NCI-H2081 (cell line): ENCODE data around the gene CLPTM1L.
A peak's percentile ranks its signal among the peaks of the same experiment; 100 is the strongest.
"Not testable (repeated sequence)": the region's sequence is repeated elsewhere in the genome, so short reads cannot be mapped to it uniquely, and the experiment has no call there.

Source experiments
- DNase-seq, 2 experiments: peaks; one replicate each; lab custom pipeline; 2025; lab: John Stamatoyannopoulos, UW

The CLPTM1L gene

DNA sequence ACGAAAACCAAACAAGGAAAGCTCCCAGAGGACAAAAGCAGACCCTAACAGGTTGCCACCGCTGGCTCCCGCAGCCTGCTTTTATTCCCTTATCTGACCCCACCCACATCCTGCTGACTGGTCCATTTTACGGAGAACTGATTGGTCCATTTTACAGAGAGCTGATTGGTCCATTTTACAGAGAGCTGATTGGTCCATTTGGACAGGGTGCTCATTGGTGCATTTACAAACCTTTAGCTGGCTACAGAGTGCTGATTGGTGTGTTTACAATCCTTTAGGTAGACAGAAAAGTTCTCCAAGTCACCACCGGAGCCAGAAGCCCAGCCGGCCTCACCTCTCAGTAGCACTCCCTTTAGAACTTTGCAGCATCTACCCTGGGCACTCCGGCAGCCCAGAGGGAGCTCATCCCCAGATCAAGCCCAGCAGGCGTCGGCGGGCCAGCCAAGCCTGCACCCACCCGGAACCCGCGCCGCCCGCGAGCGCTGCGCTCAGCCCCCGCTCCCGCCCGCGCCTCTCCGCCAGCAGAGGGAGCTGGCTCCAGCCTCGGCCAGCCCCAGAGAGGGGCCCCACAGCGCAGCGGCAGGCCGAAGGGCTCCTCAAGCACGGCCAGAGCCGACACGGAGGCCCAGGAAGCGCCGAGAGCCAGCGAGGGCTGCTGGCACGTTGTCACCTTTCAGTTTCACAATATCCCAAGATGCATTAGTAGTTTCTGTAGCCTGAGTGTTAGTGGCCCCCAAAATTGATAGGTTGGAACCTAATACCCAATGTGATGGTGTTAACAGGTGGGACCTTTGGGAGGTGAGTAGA is 35.3 kb upstream of the CLPTM1L start:
- peak; percentile 20 for DNase-seq

- no peak for DNase-seq
These were observed 34.2 kb upstream of the CLPTM1L start for GRCh38 chr5:1378866-1379659.

GRCh38 chr5:1378096-1378495 is 33.2 kb upstream of the CLPTM1L start:
- DNase-seq = no peak

- DNase-seq = no peak
These were observed 32.1 kb upstream of the CLPTM1L start for GRCh38 chr5:1376981-1377380.

DNA sequence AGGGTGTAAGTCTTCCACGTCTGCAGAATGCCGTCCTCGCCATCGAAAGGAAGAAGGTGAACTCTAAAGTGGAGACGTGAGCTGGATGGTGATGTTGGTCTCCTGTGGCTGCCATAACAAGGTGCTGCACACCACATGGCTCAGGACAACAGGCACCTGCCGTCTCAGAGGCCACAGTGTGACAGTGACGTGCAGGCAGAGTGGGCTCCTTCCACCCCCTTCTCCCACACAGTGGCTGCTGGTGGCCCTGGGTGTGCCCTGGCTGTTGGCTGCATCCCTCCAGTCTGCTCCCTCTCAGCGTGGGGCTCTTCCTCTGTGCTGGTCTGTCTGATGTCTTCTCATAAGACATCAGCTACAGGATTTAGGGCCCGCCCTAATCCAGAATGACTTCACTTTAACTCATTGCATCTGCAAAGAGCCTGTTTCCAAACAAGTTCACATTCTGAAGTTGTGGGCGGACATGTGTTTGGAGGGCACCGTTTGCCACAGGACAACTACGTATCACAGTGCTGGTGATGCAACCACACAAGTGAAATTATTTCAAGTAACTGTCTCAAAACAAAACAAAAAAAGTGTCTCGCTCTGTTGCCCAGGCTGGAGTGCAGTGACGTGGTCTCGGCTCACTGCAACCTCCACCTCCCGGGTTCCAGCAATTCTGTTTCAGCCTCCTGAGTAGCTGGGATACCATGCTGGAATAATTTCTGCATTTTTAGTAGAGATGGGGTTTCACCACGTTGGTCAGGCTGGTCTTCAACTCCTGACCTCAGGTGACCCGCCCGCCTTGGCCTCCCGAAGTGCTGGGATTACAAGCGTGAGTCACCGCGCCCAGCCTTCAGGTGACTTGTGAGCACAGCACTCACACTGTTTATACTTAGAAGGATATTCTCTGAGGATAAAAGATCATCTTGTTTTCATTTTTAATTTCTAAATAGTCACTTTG is 31.2 kb upstream of the CLPTM1L start:
- DNase-seq = no peak

DNA sequence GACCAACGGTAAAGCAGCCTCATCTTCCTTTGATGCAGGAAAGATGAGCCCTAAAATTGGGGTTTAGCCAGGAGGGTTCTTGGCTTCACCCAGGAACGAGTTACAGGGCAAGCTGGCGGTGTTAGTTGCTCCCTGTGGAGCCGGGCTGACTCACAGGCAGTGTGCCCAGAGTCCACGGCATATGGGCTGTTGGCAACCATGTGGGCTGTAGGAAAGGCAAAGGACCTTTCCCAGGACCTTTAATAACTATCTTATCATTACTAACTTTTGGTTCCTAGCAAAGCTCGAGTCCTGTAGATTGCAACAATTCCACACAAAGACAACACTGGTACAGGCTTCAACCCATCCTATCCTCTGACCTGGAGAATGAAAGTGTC is 29.8 kb upstream of the CLPTM1L start:
- DNase-seq = no peak

DNA sequence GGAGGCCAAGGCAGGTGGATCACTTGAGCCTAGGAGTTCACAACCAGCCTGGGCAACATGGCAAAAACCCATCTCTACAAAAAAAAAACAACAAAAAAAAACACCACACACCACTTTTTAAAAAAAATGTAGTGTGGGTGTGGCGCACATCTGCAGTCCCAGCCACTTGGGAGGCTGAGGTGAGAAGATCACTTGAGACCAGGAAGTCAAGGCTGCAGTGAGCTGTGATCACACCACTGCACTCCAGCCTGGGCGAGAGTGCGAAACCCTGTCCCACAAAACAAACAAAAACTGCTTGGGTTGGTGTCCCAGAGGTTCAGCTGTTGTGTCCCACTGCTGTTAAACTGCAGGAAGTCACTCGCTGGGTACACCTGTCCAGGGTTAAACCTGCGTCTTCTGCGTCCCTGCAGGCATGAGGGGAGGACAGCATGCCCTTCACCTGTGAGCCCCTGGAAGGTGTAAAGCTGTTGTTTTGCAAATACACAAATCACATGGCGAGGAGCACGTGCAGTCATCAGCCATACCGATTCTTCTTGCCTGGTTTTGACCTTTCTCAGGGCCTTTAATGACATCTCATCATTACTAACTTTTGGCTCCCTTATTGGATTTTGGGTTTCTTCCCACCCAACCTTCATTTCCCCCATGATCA is 29.3 kb upstream of the CLPTM1L start:
- DNase-seq = no peak

DNA sequence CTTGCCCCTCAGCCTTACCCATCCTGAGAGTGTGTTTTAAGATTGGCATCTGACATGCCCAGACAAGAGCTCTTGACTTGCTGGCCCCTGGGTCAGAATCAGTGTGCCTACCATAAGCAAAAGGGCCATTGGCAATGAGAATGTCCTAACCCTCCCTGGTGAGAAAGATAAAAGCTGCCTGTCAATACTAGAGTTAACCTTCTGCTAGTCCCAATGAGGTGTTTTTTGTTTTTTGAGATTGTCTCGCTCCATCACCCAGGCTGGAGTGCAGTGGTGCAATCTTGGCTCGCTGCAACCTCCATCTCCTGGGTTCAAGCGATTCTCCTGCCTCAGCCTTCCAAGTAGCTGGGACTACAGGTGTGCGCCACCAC is 27.1 kb upstream of the CLPTM1L start:
- not testable (repeated sequence) for DNase-seq

DNA sequence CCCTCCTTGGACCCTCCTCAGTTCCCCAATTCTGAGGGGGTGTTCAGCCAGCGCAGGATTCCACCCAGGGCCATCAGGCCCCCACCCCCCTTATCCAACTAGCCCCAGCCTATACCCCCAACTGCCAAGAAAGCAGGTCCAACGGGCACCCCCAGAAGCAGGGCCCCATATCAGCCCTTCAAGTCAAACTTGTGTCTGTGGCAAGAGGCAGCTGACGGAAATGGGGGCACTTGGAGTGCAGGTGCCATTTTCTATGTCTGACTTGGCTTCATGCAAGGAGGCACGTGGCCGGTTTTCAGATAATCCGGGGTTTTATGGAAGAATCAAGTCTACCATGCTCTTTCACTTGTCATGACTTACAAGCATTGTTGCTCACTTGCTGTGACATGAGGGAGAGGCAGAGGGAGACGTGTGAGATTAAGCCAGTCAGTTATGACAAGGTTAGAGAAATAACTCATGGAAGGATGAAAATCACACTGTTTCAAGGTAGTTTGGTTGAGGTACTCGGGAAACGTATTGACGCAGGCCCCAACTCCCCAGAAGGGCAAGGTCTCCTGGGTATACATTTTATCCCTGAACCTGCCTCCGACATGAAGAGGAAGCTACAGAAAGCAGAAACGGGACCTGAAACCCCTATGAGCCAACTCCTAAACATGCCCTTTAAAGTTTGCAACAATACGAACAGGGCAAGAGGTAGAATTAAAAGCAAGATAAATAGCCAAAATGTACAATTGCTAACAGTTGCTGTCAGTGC is 26.5 kb upstream of the CLPTM1L start:
- DNase-seq = no peak

- DNase-seq = no peak
These were observed 25.1 kb upstream of the CLPTM1L start for GRCh38 chr5:1370006-1370405.

GRCh38 chr5:1368756-1369155 is 23.9 kb upstream of the CLPTM1L start:
- DNase-seq = no peak

DNA sequence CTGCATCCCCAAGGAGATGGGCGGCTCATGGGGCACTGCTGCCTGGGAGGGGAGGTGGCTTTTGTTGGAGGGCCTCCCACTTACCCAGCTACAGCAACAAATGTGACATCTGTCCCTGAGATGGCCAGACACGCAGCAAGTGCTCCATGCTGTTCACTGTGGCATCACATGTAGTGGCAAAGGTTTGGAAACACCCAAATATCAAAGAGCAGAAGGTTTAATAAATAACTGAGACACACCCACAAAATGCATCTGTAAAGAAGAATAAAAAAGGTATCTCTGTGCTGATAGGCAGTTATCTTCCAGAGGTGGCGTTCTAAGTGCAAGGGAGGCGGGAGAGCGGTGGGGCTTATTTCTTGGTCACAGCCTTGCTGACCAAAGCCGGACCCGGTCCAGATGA is 23.3 kb upstream of the CLPTM1L start:
- no peak for DNase-seq

DNA sequence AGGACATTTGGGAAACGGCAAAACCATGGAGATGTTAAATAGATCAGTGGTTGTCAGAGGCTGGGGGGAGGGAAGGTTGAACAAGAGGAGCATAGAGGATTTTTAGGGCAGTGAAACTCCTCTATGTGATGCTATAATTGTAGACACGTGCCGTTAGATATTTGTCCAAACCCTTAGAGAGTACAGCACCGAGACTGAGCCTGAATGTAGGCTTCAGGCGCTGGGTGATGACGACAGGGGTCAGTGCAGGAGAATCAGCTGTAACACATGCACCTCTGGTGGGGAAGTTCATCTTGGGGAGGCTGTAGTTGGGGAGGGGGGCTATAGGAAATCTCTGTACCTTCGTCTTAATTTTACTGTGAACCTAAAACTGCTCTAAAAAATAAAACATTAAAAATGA is 22.2 kb upstream of the CLPTM1L start:
- no peak for DNase-seq

- DNase-seq = no peak
These were observed 21.6 kb upstream of the CLPTM1L start for GRCh38 chr5:1366514-1366913.

- no peak for DNase-seq
These were observed 19.3 kb upstream of the CLPTM1L start for GRCh38 chr5:1364211-1364610.

DNA sequence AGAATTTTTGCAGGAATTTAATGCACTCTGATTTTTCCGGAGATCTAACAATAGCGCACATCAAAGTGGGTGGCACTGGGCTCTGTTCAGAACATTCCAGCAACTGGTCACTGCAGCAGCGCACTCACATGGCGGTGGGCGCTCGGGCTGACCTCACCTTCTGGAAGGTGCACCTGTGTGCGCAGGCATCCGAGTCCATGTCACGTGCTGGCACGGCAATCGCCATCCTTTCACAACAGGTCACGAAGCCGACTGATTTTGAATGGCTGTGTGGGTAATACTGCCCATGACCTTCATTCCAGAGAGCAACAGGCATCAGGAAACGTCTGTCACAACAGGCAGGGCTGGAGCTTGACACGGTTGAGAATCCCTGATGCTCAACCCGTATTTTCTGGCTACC is 18.7 kb upstream of the CLPTM1L start:
- DNase-seq = no peak

DNA sequence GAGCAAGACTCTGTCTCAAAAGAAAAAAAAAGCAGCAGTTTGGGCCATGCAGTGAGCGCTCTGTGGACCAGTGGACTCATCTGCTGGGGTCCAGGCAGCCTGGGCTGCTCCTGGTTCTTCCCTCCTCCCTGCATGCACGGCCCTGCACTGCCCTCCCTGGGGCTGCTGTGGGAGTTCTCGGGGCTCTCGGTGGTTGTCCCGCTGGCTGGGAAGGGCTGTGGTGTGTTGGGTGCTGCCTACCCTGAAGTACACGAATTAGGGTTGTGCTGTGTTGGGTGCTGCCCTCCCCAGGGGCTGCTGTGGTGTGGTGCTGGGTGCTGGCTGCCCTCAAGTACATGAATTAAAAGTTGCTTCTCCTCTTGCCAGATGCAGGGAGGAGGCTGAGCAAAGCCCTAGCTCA is 18.3 kb upstream of the CLPTM1L start:
- no peak for DNase-seq

- no peak for DNase-seq
These were observed 17.5 kb upstream of the CLPTM1L start for GRCh38 chr5:1362242-1363015.

GRCh38 chr5:1360861-1361260 is 16.0 kb upstream of the CLPTM1L start:
- DNase-seq = no peak

- DNase-seq = not testable (repeated sequence)
These were observed 15.5 kb upstream of the CLPTM1L start for GRCh38 chr5:1360367-1360766.
